Nephron progenitor cell (in vitro differentiated cells): ENCODE data around the gene NECAB2.

Source experiments
- DNase-seq: peaks from one replicate; pipeline ENCODE4 v3.0.0; 2021
- H3K27ac Mint-ChIP-seq: 2 replicates; pipeline ENCODE4 v1.8.0; 2021; ENCODE audit warnings: mild to moderate bottlenecking, moderate library complexity, mixed read lengths
- H3K27me3 Mint-ChIP-seq: 2 replicates; pipeline ENCODE4 v1.8.0; 2021; ENCODE audit warnings: mild to moderate bottlenecking, low read depth, mixed read lengths; ENCODE audit not compliant: poor library complexity
- H3K36me3 Mint-ChIP-seq: 2 replicates; pipeline ENCODE4 v1.8.0; 2021; ENCODE audit warnings: low read depth, mixed read lengths
- H3K4me1 Mint-ChIP-seq: 2 replicates; pipeline ENCODE4 v1.8.0; 2021; ENCODE audit warnings: mixed read lengths
- H3K4me3 Mint-ChIP-seq: 2 replicates; pipeline ENCODE4 v1.8.0; 2021; ENCODE audit warnings: mild to moderate bottlenecking, moderate library complexity, mixed read lengths
- H3K9me3 Mint-ChIP-seq: 2 replicates; pipeline ENCODE4 v1.8.0; 2021; ENCODE audit warnings: mild to moderate bottlenecking, moderate library complexity, mixed read lengths
- CTCF ChIP-seq: fragments of 200-600 bp; sonication (generic); IDR thresholded peaks from 2 replicates; pipeline ENCODE4 v1.5.0; 2021; ENCODE audit warnings: antibody characterized with exemption

Gene NECAB2

DNA sequence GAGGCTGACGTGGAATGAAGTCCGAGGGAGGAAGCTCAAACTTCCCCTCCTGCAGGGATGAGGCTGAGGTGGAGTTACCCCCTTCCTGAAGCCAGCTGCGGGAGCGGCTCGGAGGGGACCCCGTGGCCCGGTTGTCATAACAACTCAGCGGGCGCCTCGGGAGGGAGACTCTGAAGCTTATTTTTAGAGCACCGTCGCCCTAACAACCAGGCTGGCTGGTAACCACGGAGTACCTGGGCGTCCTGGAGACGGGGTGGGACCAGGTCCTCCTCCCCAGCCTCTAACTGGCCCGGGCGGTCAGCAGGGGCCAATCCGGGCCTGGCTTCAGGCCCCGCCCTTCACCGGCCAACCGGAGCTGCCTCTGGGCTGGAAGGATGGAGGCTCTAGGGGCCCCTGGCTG is 27.7 kb downstream of the NECAB2 start:
- peak overlapping the region; percentile 34 for H3K4me3 Mint-ChIP-seq
- peak overlapping the region; percentile 15 for H3K27ac Mint-ChIP-seq
- H3K9me3 Mint-ChIP-seq = no peaks in the 10 kb centered on the region
- TF ChIP-seq CTCF = no peak
- H3K36me3 Mint-ChIP-seq = no peaks in the 10 kb centered on the region
- DNase-seq = peak; percentile 61
- no peaks in the 10 kb centered on the region for H3K27me3 Mint-ChIP-seq
- peaks cover 68% of the 10 kb centered on the region for H3K4me1 Mint-ChIP-seq

DNA sequence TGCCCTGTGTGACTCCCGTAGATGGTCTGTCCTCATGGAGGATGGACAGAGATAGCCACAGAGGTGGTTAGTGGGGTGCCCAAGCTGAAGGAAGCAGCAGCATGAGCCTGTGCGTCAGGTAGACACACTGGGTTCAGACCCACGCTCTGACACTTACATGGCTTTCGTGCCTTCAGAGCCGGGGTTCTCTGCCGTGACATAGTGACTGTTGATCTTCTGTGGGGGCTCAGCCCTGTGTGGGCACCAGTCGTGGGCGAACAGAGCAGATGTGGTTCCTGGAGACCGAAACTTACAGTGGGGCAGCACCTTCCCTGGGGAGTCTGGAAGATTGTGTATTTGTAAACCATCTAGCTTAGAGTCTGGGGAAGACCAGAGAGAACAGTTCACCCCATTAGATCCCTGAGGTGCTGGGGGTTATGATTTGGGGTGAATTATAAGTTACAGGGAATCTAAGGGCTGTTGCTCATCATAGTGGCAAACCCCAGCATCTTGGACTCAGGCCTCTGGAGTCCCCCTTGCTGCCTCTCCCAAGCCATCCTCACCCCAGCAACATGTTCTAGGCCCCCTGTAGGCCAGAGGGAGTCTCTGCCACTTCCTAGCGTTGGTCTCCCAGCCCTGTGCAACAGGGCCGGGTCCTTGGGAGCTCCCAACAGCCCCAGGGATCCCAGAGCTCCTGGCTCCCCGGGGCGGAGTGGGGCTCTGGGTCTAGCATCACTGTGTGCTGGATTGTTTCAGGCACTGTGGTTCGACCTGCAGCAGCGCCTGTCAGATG is 28.6 kb downstream of the NECAB2 start:
- H3K27me3 Mint-ChIP-seq = no peaks in the 10 kb centered on the region
- TF ChIP-seq CTCF = no peak
- H3K4me1 Mint-ChIP-seq = peaks cover 74% of the 10 kb centered on the region
- no peaks in the 10 kb centered on the region for H3K9me3 Mint-ChIP-seq
- H3K4me3 Mint-ChIP-seq = no peak overlapping the region
- H3K36me3 Mint-ChIP-seq = no peaks in the 10 kb centered on the region
- DNase-seq = no peak
- no peak overlapping the region for H3K27ac Mint-ChIP-seq

GRCh38 chr16:83998091-83998490 is 30.0 kb downstream of the NECAB2 start:
- H3K27me3 Mint-ChIP-seq = no peaks in the 10 kb centered on the region
- H3K4me1 Mint-ChIP-seq = peaks cover 65% of the 10 kb centered on the region
- no peaks in the 10 kb centered on the region for H3K36me3 Mint-ChIP-seq
- DNase-seq = no peak
- no peak overlapping the region for H3K4me3 Mint-ChIP-seq
- no peak for TF ChIP-seq CTCF
- no peaks in the 10 kb centered on the region for H3K9me3 Mint-ChIP-seq
- H3K27ac Mint-ChIP-seq = no peak overlapping the region

DNA sequence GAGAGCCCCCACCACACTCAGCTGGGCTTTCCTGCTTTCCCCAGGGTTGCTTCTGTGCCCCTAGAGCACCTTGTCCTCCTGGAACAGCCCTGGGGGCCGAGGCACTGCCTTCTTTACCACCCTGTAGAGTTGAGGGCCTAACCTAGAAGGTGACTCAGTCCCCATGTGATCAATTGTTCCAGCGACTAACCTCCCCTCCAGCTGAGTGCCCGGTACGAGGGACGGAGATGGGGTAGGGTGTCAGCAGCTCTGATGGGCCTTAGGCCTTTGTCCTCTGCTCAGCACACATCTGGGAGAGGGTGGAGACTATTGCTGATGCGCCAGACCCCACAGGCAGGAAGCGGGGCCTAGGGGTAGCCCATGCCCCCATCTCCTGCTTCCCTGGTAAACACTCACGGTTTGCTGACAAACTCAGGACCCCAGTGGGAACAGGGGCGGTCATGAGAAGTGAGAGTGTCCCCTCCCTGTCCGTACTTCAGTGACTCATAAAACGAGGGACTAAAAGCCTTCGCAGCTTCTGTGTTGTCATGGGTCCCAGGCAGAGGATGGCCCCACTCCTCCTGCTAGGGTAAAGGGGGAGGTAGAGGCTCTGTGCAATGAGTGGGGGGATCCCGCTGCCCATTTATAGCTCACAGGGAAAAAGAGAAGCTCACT is 33.1 kb downstream of the NECAB2 start:
- DNase-seq = no peak

DNA sequence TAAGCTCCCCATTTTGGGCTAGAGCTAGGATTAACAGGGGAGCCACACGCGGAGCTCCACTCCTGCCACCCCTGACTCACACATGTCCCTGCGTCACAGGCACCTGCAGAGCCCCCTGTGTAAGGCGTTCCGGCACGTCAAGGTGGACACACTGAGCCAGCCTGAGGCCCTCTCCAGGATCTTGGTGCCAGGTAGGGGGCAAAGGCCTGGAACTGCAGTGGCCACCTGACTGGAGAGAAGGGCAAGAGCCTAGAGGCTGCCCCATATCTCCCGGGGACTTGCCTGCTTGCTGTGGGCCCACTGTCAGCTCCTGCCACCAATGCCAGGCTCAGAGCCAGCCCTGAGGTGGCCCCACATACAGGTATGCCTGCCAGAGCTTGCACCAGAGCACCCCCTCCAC is 33.7 kb downstream of the NECAB2 start:
- H3K9me3 Mint-ChIP-seq = no peaks in the 10 kb centered on the region
- H3K4me3 Mint-ChIP-seq = no peak overlapping the region
- DNase-seq = no peak
- no peak for TF ChIP-seq CTCF
- peaks cover 8% of the 10 kb centered on the region for H3K27me3 Mint-ChIP-seq
- H3K36me3 Mint-ChIP-seq = no peaks in the 10 kb centered on the region
- H3K4me1 Mint-ChIP-seq = peaks cover 32% of the 10 kb centered on the region
- no peak overlapping the region for H3K27ac Mint-ChIP-seq

More for the DNA sequence above, 33.1 kb downstream of the NECAB2 start:
- H3K9me3 Mint-ChIP-seq = no peaks in the 10 kb centered on the region
- peaks cover 7% of the 10 kb centered on the region for H3K27me3 Mint-ChIP-seq
- H3K27ac Mint-ChIP-seq = no peak overlapping the region
- peaks cover 37% of the 10 kb centered on the region for H3K4me1 Mint-ChIP-seq
- TF ChIP-seq CTCF = no peak
- no peaks in the 10 kb centered on the region for H3K36me3 Mint-ChIP-seq
- no peak overlapping the region for H3K4me3 Mint-ChIP-seq
